GM18526 (cell line): Measurements from ENCODE around the gene UBA3.

Experiments
- POLR2A ChIP-seq: IDR thresholded peaks from 3 replicates; pipeline ENCODE4 v1.6.1; 2011; ENCODE audit not compliant: insufficient read length; ENCODE audit errors: extremely low read depth

The UBA3 gene

DNA sequence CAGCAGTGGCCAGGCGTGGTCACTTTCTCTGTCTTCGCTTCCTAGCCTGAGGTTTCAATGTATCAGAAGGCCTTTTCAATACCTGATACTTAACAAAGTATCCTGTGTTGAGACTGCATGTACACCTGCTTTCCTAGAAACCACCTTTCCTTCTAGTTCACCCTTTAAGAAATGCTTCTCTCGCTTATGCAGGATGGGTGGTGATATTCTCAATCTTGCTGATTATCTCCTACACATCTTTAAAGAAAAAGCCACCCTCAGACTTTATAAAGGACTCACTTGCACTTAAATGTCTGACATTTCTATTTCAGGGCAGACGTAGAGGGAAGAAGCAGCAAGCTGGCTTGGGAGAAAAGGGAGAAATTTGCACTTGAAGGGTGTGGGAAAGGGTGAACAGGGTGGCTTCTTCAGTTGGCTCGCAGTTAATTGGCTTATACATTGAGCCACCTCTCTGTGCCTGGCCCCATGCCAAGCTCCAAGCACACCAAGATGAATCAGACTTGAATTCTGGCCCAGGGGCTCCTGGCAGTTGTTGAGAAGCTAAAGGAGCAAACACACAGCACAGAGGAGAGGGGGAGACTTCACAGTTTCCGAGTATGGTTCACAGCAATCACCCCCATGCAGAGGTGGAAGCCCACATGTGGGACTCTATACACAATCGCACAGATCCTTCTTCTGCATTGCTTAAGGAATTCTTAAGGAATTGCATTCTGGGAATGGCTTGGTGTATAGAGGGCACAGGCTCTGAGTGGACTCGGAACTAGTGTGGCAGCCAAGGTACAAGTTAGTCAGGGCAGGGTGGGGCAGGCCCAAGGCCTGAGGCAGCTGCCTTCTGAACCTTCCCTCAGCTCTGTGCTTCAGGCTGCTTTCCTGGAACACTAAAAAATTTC is 5.9 kb upstream of the UBA3 start:
- TF ChIP-seq POLR2A, result no peak

DNA sequence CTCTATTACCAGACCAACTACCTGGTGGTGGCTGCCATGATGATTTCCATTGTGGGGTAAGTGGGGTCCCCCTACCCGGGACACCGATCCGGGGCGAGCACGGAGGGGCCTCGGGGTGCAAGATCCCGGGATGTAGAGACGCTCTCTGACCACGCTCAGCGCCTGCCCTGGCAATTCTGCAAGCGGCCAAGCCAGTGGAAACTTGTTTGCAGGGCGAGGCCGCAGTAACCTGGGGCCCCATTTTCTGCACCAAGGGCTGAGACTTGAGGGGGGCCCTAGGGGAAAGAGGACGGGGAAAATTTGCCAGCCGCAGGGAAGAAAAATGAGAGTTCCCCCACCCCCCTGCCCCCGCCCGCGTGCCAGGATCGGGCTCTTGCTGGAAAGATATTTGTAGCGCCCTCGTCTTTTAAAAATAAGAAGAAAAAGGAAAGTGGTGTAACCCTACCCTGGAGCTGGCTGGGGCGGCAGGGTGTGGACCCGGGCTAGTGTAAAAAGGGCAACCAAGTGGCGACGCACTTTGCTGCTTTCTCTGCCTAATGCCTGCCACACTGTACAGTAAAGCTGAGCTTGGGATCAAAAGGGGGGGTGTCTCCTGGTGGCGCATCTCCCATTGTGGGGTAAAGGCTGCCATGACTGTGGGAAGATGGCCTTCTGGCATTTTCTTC is 5.1 kb upstream of the UBA3 start:
- TF ChIP-seq POLR2A, result no peak

DNA sequence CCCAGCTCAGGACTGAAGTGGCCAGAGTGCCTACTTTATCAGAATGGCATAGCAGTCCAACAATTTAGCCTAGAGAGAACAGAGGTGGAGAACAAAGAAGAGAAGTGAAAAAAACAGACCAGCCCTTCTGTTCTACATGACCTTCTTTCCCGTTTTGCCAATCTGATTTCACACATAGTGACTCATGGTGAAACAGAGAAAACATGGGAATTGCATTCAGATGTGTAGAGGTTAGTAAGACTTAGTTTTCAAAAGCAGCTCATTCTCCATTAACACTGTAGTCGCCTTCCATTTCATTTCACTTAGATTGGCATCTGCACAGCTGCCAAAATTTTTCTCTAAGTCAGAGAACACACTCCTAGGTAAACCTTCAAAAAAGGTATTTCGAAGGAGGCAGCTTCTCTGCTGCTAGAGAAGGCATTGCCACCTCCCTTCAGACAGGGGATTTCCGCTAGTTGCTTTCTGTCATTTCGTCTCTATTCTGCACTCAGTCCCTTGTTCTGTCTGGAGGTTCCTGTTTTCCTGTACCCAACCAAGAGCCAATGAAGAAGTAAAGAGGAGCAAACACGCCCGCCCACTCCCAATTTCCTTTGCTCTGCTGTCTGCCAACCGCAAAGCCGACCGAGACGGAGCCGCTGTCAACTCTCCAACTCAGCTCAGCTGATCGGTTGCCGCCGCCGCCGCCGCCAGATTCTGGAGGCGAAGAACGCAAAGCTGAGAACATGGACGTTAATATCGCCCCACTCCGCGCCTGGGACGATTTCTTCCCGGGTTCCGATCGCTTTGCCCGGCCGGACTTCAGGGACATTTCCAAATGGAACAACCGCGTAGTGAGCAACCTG is 4.4 kb upstream of the UBA3 start, which contains the start of gene ARL6IP5:
ARL6IP5 (plus strand) TSS at position 612 of the 842 bp plus-strand sequence; CDS start at position 723, 111 bp downstream.
- TF ChIP-seq POLR2A, result peak; percentile 56

DNA sequence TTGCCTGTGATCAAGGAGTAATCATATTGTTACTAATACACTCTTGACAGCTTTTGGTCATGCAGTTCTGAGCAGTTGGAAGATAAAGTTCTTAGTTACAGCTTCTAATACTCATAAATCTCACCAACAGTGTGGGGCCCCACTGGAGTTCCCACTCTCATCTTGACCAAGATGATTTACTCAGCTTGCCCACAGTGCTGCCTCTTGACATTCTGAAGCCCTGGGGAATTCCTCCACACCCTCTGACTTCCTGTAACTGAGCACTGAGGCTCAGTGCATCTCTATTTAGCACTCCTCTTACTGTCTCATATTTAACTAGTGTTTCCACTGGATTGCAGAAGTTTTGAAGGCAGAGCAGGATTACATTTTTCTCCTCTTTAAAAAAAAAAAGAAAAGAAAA is 2.6 kb upstream of the UBA3 start:
- TF ChIP-seq POLR2A, result no peak

DNA sequence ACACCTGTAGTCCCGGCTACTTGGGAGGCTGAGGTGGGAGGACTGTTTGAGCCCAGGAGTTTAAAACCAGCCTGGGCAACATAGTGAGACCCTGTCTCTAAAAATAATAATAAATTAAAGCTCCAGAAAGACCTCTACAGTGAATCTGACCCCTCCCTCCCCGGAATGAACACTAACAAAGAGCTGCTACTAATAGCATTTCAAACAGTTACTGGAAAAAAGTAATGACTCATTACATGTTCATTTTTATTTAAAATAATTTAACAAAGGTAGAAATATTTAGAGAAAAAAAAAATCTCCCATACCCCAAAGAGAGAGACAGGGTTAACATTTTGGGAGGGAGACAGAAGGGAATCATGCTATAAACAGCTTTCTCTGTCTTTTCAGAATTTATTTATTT is 2.2 kb upstream of the UBA3 start:
- no peak for TF ChIP-seq POLR2A

DNA sequence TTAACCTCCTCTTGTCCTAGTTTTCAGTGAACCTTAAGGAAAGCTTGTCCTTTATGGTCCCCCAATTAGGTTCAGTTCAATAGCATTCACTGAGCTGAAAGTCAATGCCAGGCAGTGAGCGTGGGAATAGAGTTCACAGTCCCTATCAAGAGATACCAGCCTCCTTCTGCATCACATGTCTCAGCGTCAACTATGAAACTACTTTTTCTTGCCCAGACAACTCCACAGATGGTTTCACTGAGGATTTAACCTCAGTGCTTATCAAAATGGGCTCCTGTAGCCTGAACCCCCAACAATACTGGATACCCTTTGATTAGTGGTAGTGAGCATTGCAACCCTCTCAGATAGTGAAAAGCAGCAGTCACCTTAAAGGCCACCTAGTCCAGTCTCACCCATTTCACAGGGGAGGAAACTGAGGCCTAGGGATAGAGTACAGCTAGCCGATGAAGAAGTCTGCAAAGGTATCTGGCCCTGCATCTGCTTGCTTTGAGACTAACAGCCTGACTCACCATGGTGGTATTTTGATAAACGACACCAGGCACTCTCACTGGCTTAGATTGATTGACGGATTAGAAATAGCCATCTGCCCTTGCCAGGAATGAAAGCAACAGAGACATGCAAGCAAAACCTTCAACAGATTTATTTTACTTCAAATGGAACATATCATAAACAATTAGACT is 1.6 kb upstream of the UBA3 start:
- no peak for TF ChIP-seq POLR2A

DNA sequence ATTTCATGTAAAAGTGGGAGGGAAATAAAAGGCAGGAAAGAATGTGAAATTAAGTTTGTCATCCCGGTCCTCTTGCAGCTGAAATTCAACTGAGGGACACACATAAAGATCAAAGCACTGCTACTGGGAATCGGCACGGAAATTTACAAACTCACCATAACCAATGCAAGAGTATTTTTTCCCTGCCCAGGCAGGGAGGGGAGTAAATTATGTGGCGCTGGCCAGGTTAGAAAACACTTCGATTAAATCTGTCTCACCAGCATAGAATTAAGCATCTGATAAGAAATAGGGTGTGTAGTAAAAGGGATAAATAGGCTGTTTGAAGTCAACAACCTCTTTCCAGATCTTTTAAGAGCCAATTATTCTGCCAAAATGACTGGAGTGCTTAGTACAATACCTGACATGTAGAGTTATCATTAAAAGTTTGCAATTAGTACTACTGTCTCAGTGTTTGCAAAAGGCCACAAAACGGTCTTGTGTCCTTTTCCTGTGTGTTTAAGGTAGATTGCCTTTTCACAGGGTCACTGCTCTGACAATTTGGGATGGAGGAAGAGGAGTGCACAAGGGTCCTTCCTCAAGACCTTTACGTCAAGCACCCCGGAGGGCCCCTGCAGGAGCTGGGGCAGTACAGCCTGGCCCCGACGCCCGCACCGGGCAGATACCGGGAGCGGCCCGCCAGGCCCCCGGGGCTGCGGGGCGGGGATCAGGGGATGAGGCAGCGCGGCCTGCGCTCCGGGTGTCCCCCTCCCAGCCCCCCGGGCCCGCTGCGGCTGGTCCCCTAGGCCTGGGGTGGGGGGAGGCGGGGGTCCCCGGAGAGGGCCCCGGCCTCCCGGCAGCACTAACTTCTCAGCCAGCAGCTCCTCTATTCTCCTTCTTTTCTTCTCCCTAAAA is 651 bp downstream of the UBA3 start:
- TF ChIP-seq POLR2A, result no peak

DNA sequence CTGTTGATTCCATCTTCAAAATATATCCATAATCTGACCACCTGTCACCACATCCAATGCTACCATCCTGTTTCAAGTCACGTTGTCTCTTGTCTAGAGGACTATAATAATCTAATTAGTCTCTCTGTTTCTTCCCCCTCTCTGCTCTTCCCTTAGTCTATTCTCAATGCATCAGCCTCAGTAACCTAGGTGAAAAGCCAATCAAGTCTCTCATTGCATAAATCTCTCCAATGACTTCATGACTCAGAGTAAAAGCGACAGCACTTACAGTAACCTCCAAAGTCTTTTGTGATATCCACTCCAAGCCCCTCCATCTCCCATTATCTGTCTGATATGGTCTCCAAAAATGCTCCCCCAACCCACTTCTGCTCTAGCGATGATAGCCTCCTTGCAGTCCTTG is 7.2 kb downstream of the UBA3 start:
- no peak for TF ChIP-seq POLR2A

DNA sequence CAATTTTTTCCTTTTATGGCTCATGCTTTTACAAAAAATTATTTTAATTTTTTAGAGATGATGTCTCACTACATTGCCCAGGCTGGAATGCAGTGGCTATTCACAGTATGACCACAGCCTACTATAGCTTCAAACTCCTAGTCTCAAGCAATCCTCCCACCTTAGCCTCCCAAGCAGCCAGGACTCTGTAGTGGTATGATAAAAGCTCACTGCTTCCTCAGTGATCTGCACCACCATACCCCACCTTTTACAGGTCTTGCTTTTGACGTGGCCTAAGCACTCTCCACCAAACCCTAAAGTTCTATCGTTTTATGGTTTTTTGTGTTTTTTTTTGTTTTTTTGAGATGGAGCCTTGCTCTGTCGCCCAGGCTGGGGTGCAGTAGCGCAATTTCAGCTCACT is 14.0 kb downstream of the UBA3 start:
- TF ChIP-seq POLR2A, result no peak

DNA sequence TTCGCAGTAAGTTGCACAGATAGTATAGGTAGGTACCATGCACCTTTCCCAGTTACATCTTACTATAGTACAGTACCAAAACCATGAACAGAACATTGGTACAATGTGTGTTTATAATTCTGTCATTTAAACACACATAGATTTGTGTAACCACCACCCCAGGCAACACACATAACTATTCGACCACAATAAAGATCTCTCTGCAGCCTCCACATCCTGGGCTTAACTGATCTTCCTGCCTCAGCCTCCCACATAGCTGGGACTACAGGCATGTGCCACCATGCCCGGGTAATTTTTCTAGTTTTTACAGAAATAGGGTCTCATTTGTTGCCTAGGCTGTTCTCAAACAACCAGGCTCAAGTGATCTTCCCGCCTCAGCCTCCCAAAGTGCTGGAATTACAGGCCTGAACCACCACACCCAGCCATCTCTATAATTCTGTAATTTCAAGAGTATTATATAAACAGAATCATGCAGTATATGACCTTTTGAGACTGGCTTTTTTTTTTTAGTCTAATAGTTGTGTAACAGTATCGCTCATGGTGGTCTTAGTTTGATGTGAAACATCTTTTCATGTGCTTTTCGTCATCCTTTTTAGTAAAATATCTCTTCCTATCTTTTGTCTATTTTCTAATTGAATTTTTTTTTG is 14.7 kb downstream of the UBA3 start:
- no peak for TF ChIP-seq POLR2A

DNA sequence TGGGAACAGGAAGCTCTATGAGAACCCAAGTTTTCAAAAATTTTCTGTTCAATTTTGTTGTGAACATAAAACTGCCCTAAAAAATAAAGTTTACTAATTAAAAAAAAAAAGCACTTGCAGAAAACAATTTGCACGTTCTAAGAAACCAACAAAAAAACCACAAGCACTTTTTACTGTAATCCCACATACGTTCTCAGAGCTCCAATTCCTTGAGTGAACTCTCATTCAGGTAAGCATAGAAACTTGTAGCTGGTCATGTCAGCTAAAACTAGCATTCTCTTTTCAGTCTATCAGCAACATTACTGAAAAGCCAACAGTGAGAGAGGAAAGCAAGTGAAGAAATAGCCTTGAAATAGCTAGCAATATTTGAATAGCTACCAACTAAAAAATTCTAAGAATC is 16.5 kb downstream of the UBA3 start:
- no peak for TF ChIP-seq POLR2A

DNA sequence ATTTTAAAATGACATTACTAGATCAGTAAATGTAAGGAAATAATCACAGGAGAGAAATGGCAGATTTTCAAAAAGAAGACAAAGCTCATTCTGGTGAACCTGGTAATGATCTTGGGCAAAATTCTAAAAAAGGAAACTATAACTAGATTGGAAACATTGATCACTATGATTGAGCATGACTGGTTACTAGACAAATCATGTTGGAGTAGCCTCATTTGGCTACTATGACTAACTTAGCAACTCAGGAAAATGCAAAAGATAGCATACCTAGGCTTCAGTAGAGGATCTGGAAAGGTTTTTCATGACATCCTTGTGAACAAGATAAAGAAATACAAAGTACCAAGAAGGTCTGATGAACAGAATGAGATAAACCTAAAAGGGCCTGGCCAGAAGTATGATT is 20.5 kb downstream of the UBA3 start:
- TF ChIP-seq POLR2A, result no peak

DNA sequence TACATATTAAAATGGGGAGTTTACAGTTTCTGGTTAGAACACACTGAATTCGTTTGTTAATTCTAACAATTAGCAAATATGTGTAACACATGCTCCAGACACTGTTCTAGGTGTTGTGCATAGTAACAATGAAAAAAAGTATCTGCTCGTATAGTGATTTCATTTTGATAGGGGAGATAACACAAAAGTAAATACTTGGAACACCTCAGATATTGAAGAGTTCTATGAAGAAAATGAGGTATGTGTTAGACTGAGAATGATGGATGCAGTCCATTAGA is 21.3 kb downstream of the UBA3 start:
- no peak for TF ChIP-seq POLR2A
